Duodenal mucosa (tissue), 2 donors: ENCODE results near the gene SYNJ2.

Source experiments
- H3K27ac ChIP-seq: one replicate; pipeline ENCODE4 v1.7.0; 2013; ENCODE audit warnings: low read depth, low read length
- H3K27me3 ChIP-seq, 2 donors: one replicate each; pipeline ENCODE4 v1.7.0; 2013; ENCODE audit warnings: low read length in 2 of 2, control low read depth in 1 of 2; ENCODE audit not compliant: insufficient read depth in 2 of 2, control insufficient read depth in 1 of 2
- H3K36me3 ChIP-seq, 2 donors: one replicate each; pipeline ENCODE4 v1.7.0; 2013; ENCODE audit warnings: low read length in 2 of 2, control low read depth in 1 of 2; ENCODE audit not compliant: insufficient read depth in 2 of 2, control insufficient read depth in 1 of 2
- H3K4me1 ChIP-seq, 2 donors: one replicate each; pipeline ENCODE4 v1.7.0; 2013; ENCODE audit warnings: low read length in 2 of 2, control low read depth in 1 of 2; ENCODE audit not compliant: insufficient read depth in 2 of 2, control insufficient read depth in 1 of 2
- H3K4me3 ChIP-seq, 2 donors: one replicate each; pipeline ENCODE4 v1.7.0; 2013; ENCODE audit warnings: low read length in 2 of 2, low read depth in 1 of 2
- H3K9ac ChIP-seq, 2 donors: one replicate each; pipeline ENCODE4 v1.7.0; 2013; ENCODE audit warnings: low read length in 2 of 2, low read depth in 1 of 2
- H3K9me3 ChIP-seq, 2 donors: one replicate each; pipeline ENCODE4 v1.7.0; 2013; ENCODE audit warnings: low read length in 2 of 2, control low read depth in 1 of 2; ENCODE audit not compliant: control insufficient read depth in 1 of 2

SYNJ2 gene

GRCh38 chr6:158026901-158027589, 45.4 kb downstream of the SYNJ2 start:
- no peaks in the 10 kb centered on the region for H3K9me3 ChIP-seq
- H3K4me1 ChIP-seq = peaks cover 21 to 31% of the 10 kb centered on the region in 2 donors
- H3K9ac ChIP-seq = peak overlapping the region; percentile 44 to 45
- H3K4me3 ChIP-seq = peak overlapping the region in 1 of 2 donors; percentile 41
- no peaks in the 10 kb centered on the region for H3K27me3 ChIP-seq
- peaks cover 5 to 15% of the 10 kb centered on the region in 2 donors for H3K36me3 ChIP-seq
- peak overlapping the region; percentile 35 for H3K27ac ChIP-seq

DNA sequence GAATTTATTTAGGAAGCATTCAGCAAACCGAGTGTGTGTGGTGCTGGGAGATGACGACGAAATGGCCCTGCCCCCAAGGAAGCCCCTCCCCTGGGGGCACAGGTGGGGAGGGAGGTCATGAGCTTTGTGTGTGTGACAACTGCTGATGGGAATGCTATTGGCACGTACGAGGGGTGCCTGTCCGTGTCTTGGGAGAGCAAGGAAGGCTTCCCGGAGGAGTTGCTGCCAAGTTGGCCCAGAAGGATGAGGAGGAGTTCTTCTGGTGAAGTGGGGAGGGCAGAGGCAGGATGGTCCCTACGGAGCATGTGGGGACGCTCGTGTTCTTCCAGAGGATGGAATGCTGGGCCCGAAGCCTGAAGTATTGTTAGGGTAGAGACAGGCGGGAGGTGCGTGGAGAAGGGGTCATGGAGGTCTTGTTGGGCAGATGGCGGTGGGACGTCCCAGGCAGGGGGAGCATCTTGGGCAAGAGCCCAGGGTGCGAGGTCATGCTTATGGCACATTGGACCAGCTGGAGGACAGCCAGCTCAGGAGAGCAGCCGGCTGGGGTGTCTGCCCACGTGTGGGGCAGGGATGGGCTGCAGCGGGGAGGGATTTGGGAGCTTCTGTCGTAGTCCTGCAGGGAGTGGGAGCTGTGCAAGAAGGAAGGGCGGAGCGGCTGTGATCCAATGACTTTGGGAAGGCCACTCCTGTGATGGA, 46.1 kb downstream of the SYNJ2 start:
- Histone ChIP-seq H3K4me1 (peaks cover 25 to 36% of the 10 kb centered on the region in 2 donors), H3K27ac (no peak overlapping the region), H3K9me3 (no peaks in the 10 kb centered on the region), H3K36me3 (peaks cover 5 to 10% of the 10 kb centered on the region in 2 donors), H3K4me3 (no peak overlapping the region), H3K27me3 (no peaks in the 10 kb centered on the region), H3K9ac (no peak overlapping the region)

GRCh38 chr6:158028421-158028820, 46.8 kb downstream of the SYNJ2 start:
- Histone ChIP-seq H3K27me3 (no peaks in the 10 kb centered on the region), H3K4me3 (no peak overlapping the region), H3K36me3 (peaks cover 5 to 15% of the 10 kb centered on the region in 2 donors), H3K4me1 (peaks cover 27 to 41% of the 10 kb centered on the region in 2 donors), H3K9ac (no peak overlapping the region), H3K27ac (no peak overlapping the region), H3K9me3 (no peaks in the 10 kb centered on the region)

- Histone ChIP-seq H3K27ac (no peak overlapping the region), H3K9me3 (no peaks in the 10 kb centered on the region), H3K4me1 (peaks cover 31 to 44% of the 10 kb centered on the region in 2 donors), H3K9ac (no peak overlapping the region), H3K4me3 (no peak overlapping the region), H3K36me3 (peaks cover 5 to 18% of the 10 kb centered on the region in 2 donors), H3K27me3 (no peaks in the 10 kb centered on the region)
Observed at GRCh38 chr6:158028876-158029275, 47.2 kb downstream of the SYNJ2 start.

GRCh38 chr6:158029668-158030230, 48.1 kb downstream of the SYNJ2 start:
- peaks cover 40 to 48% of the 10 kb centered on the region in 2 donors for H3K4me1 ChIP-seq
- H3K27ac ChIP-seq = no peak overlapping the region

GRCh38 chr6:158030380-158031300, 49.0 kb downstream of the SYNJ2 start:
- Histone ChIP-seq H3K27ac (no peak overlapping the region), H3K9ac (no peak overlapping the region)

More at GRCh38 chr6:158029668-158030230, 48.1 kb downstream of the SYNJ2 start:
- H3K36me3 ChIP-seq = peaks cover 5 to 18% of the 10 kb centered on the region in 2 donors
- no peak overlapping the region for H3K9ac ChIP-seq
- no peaks in the 10 kb centered on the region for H3K27me3 ChIP-seq
- no peaks in the 10 kb centered on the region for H3K9me3 ChIP-seq
- no peak overlapping the region for H3K4me3 ChIP-seq

DNA sequence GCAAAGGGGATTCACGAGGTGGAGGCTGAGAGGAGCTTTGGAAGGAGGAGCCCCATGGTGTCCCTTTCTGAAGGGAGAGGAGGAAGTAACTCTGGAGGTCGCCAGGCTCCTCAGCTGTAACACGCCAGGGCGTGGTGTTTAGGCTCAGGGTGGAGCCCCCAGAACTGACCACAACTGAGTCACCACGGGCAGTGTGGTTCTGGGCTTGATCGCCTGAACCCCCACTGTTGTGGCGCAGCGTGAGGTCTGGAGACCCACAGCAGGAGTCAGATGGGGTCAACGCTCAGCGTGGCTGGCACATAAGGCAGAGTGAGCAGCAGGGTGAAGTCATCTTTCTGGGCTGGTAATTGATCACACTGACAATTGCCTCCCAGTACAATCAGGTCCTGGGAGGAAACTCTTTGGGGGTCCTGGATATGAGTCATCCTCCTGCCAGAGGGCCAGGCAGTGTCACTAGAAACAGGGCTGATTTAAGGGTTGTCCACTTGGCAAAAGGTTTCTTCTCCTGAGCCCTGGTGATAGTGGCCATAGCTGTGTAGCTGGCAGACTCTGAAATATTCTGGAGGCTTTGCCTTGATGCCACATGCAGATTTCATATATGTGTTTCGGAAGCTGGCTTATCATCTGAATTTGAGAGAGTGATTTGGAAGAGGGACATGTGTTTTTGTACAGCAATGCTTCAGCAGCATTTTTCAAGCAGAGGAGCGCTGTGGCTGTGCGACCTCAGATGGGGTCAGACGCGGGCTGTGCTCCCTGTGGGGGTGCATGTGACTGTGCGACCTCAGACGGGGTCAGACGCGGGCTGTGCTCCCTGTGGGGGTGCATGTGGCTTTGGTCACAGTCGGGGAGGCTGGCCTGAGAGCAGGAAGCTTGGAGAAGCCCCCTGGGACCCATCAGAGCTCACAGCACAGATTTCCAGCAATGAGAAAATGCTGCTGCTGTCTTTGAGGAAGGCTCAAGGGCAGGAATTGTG, 50.0 kb downstream of the SYNJ2 start:
- peaks cover 5 to 24% of the 10 kb centered on the region in 2 donors for H3K36me3 ChIP-seq
- H3K27ac ChIP-seq = no peak overlapping the region
- no peak overlapping the region for H3K4me3 ChIP-seq
- no peak overlapping the region for H3K9ac ChIP-seq
- no peaks in the 10 kb centered on the region for H3K9me3 ChIP-seq
- no peaks in the 10 kb centered on the region for H3K27me3 ChIP-seq
- H3K4me1 ChIP-seq = peaks cover 34 to 36% of the 10 kb centered on the region in 2 donors

More at GRCh38 chr6:158030380-158031300, 49.0 kb downstream of the SYNJ2 start:
- Histone ChIP-seq H3K9me3 (no peaks in the 10 kb centered on the region), H3K27me3 (no peaks in the 10 kb centered on the region), H3K36me3 (peaks cover 5 to 18% of the 10 kb centered on the region in 2 donors), H3K4me1 (peaks cover 42 to 46% of the 10 kb centered on the region in 2 donors), H3K4me3 (no peak overlapping the region)

- Histone ChIP-seq H3K27ac (no peak overlapping the region), H3K4me1 (peaks cover 27 to 30% of the 10 kb centered on the region in 2 donors), H3K27me3 (no peaks in the 10 kb centered on the region), H3K9me3 (no peaks in the 10 kb centered on the region), H3K36me3 (peaks cover 5 to 24% of the 10 kb centered on the region in 2 donors), H3K4me3 (no peak overlapping the region), H3K9ac (no peak overlapping the region)
Observed at GRCh38 chr6:158032354-158032733, 50.7 kb downstream of the SYNJ2 start.
